ENCODE results near the gene AFTPH.

The AFTPH gene

DNA sequence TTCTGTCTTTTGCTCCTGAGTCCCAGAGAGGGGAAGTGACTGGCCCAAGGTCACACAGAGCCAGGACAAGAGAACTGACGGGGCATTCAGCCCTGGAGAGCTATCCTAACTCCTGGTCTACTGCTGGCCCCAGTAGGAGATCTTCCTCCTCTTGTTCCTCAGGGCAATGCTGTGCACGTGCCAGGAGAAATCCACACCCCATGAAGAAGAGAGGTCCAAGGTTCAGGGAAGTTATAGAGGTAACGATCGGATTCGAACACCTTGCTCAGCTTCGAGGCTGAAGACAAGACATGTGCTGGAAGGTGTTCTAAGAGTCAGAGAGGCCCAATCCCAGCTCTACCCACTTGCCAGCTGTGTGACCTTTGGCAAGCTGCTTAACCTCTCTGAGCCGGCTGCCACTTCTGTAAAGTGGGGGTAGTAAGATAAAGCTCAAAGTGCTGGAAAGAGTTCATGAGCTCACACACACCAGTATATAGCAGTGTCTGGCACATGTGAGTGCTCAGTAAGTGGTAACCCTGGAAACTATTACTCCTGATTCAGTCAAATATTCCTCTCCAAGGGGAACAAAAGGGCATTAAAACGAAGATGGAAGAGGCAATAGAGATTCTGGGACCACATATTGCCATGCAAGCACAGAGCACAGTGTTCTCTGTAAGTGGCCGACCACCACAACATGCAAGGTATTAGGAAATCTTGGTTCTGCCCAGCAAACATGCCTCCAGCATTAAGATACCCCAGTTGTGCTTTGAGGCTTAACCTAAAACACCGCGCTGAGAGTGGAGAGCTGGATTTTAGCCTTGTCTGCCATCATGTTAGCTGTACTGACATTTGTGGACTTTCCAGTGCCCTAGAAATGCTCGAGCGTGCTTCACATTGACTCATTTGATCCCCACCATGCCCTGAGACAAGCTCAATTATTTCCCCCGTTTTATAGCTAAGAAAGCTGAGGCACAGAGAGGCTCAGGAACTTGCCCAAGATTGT lies 104.0 kb downstream of the AFTPH start:
- DNase-seq (ENCODE audit: extremely low read depth, insufficient read length), result no peak
- H3K36me3 ChIP-seq (ENCODE audit: control insufficient read depth, insufficient read depth, low read length), result peaks cover 11% of the 10 kb centered on the region
- H3K4me3 ChIP-seq (replicated peaks; ENCODE audit: low read depth, low read length), result no peak overlapping the region
- TF ChIP-seq, protein P1, sequence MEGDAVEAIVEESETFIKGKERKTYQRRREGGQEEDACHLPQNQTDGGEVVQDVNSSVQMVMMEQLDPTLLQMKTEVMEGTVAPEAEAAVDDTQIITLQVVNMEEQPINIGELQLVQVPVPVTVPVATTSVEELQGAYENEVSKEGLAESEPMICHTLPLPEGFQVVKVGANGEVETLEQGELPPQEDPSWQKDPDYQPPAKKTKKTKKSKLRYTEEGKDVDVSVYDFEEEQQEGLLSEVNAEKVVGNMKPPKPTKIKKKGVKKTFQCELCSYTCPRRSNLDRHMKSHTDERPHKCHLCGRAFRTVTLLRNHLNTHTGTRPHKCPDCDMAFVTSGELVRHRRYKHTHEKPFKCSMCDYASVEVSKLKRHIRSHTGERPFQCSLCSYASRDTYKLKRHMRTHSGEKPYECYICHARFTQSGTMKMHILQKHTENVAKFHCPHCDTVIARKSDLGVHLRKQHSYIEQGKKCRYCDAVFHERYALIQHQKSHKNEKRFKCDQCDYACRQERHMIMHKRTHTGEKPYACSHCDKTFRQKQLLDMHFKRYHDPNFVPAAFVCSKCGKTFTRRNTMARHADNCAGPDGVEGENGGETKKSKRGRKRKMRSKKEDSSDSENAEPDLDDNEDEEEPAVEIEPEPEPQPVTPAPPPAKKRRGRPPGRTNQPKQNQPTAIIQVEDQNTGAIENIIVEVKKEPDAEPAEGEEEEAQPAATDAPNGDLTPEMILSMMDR (IDR thresholded peaks at IDR 0.05; ENCODE audit: insufficient read depth, low read length, poor library complexity, severe bottlenecking), result no peak
- H3K27me3 ChIP-seq (replicated peaks; ENCODE audit: control insufficient read depth, insufficient read depth, low read length), result no peaks in the 10 kb centered on the region

DNA sequence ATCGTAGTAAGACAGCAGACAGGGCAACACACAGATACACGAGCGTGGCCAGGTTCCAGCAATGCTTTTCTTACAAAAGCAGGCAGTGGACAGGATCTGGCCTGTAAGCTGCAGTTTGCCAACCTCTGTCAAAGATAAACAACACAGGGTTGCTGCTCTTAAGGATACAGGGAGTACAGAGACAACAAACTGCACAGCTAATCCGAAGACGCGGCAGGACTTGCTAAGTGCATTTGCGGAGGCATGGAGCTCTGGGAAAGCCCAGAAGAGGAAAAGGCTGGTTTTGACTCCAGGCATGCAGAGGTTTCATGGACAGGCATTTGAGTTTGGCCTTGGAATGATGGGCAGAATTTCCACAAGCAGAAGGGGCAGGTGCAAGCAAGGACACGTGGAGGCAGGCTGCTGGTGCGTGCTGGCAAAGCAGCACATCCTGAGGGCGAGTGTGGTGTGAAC lies 105.2 kb downstream of the AFTPH start:
- TF ChIP-seq, protein P1 (IDR thresholded peaks at IDR 0.05; ENCODE audit: insufficient read depth, low read length, poor library complexity, severe bottlenecking), result no peak
- no peak for DNase-seq (ENCODE audit: extremely low read depth, insufficient read length)
- Histone ChIP-seq H3K36me3 (ENCODE audit: control insufficient read depth, insufficient read depth, low read length) (peaks cover 14% of the 10 kb centered on the region), H3K4me3 (replicated peaks; ENCODE audit: low read depth, low read length) (no peak overlapping the region), H3K27me3 (replicated peaks; ENCODE audit: control insufficient read depth, insufficient read depth, low read length) (no peaks in the 10 kb centered on the region)

DNA sequence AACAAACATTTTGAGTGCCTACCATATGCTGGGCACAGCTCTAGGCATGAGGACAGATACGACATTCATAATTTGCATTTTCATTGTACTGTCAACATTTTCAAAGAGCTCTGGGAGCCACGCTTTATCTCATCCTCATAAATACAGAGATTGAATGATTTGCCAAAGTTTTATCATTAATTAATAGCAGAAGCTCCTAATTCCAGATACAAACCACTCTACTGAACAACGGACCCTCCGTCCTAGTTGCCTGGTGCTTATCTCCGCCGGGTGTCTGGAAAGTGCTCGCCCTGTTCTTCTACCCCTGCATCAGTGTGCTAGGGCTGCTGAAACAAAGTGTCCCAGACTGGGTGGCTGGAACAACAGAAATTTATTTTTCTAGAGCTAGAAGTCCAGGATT lies 105.7 kb downstream of the AFTPH start:
- DNase-seq (ENCODE audit: extremely low read depth, insufficient read length), result no peak
- no peak overlapping the region for H3K4me3 ChIP-seq (replicated peaks; ENCODE audit: low read depth, low read length)
- H3K27me3 ChIP-seq (replicated peaks; ENCODE audit: control insufficient read depth, insufficient read depth, low read length), result no peaks in the 10 kb centered on the region
- H3K36me3 ChIP-seq (ENCODE audit: control insufficient read depth, insufficient read depth, low read length), result peaks cover 15% of the 10 kb centered on the region
- TF ChIP-seq, protein P1 (IDR thresholded peaks at IDR 0.05; ENCODE audit: insufficient read depth, low read length, poor library complexity, severe bottlenecking), result no peak

DNA sequence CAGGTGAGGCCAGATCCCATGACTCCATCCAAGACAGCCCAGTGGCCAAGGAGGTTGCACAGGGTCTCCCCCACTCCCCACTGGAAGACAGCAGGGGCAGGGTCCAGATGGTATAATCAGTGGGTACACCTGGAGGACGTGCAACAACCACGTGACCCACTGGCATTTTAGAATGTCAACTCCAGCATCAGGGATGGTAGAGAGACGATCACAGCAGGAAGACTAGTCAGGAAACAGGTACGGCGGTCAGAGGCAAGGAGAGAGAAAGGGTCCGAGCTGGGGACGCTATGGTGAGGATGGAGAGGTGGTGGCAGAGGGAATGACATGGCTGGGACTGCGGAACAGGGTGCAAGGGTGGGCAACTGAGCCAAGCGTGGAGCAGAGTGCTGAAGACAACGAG lies 106.6 kb downstream of the AFTPH start:
- TF ChIP-seq, protein P1 (IDR thresholded peaks at IDR 0.05; ENCODE audit: insufficient read depth, low read length, poor library complexity, severe bottlenecking), result no peak

DNA sequence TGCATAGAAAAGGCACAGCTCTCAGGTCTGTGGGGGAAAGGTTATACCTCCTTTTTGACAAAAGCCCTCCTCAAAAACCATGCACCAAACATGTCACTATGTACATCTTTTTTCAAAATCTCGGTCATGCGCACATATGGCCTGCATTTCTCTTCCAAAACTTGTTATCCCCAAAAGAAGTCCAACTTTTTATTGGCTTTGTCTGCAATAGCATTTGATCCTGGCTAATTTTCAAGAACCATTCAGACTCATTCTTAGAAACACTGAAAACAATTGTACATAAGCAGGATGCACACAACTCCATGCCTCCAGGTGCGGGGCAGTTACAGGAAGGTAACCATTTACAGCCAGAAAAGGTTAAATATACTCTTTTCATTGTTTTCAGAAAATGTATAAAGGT lies 107.6 kb downstream of the AFTPH start:
- DNase-seq (ENCODE audit: extremely low read depth, insufficient read length), result no peak
- no peaks in the 10 kb centered on the region for H3K27me3 ChIP-seq (replicated peaks; ENCODE audit: control insufficient read depth, insufficient read depth, low read length)
- peaks cover 23% of the 10 kb centered on the region for H3K36me3 ChIP-seq (ENCODE audit: control insufficient read depth, insufficient read depth, low read length)
- H3K4me3 ChIP-seq (replicated peaks; ENCODE audit: low read depth, low read length), result no peak overlapping the region
- TF ChIP-seq, protein P1 (IDR thresholded peaks at IDR 0.05; ENCODE audit: insufficient read depth, low read length, poor library complexity, severe bottlenecking), result no peak

More for the DNA sequence above, 106.6 kb downstream of the AFTPH start:
- no peak overlapping the region for H3K4me3 ChIP-seq (replicated peaks; ENCODE audit: low read depth, low read length)
- no peaks in the 10 kb centered on the region for H3K27me3 ChIP-seq (replicated peaks; ENCODE audit: control insufficient read depth, insufficient read depth, low read length)
- H3K36me3 ChIP-seq (ENCODE audit: control insufficient read depth, insufficient read depth, low read length), result peaks cover 18% of the 10 kb centered on the region
- DNase-seq (ENCODE audit: extremely low read depth, insufficient read length), result no peak
